GM18499 (cell line): ENCODE measurements around the gene ZNF714.
"Not testable (repeated sequence)": the region's sequence is repeated elsewhere in the genome, so short reads cannot be mapped to it uniquely, and the experiment has no call there.

Source experiments
- ATAC-seq: cut with Tn5 transposase; IDR thresholded peaks from one replicate; pipeline ENCODE4 v1.9.1; 2021; ENCODE audit warnings: moderate number of reproducible peaks; ENCODE audit not compliant: insufficient read depth, unreplicated experiment

ZNF714 gene

DNA sequence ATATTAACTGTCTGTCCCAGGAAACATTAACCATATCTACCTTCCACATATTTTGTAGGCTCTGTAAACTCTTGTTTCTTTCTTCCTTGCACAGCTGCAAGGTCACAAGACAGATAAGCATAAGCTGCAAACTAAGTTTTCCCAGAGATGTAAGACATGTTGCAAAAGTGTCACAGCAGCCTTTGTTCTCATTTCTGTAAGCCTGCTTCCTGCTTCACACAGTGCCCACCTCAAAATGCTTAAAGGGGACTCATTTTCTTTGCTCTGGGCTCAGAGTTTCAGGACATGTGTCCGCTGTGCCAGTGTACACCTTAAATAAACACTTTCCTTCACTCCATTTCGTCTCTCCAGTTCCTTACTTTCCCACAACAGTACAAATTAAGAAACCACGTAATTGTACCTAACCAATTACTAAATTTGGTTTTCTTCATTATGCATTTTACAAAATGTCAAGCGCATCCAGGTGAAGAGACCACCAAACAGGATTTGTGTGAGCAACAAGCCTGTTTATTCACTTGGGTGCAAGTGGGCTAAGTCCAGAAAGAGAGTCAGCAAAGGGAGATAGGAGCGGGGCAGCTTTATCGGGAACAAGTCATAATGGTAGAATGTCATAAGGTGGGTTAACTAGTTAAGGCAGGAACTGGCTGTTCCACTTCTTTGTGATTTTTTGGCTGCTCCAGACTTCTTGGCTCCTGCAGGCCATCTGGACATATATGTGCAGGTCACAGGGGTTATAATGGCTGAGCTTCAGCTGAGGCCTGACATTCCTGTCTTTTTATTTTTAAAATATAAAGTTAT is 47.1 kb downstream of the ZNF714 start:
- ATAC-seq = no peak

DNA sequence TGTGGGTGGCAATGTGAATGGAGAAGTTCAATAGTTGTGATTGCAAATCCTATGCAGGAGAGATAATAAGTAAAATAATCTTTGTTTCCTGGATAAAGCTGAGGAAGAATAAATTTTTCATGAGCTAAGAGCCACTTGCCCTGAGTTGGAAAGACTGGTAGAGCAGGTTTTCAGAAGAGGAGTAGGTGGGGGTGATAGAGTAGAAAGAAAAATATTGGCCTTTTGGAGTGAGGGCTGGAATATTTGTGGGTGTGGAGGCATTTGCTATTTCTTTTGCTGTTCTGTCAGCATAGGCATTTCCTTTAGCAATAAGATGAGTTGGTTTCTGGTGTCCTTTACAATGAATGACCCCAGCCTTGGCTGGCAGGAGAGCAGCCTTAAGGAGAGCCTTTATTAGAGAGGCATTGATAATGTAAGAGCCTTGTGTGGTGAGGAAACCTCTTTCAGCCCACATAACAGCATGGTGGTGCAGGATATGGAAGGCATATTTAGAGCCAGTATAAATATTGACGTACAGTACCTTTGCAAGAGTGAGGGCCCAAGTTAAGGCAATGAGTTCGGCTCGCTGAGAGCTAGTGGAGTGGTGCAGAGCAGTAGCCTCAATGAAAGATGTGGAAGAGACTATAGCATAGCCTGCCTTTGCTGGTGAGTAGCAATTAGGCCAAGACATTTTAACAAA is 48.2 kb downstream of the ZNF714 start:
- no peak for ATAC-seq

DNA sequence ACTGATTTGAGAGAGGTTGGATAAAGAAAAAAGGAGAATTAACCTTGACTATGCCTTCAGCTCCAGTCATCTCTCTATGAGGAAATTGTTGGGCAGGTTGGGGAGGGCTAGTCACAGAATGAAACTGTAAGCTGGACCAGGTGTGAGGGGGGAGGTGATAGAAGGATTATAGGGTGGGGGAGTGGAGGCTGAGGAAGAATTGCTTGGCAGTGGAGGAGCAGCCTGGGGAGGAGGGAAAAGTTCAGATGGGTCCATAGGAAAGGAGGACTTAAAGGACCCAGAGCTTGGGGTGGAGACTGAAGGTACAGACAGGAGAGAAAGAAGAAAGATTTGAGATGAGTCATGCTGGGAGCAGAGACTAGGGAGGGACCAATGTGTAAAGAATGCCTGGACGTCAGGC is 51.6 kb downstream of the ZNF714 start:
- ATAC-seq = no peak

DNA sequence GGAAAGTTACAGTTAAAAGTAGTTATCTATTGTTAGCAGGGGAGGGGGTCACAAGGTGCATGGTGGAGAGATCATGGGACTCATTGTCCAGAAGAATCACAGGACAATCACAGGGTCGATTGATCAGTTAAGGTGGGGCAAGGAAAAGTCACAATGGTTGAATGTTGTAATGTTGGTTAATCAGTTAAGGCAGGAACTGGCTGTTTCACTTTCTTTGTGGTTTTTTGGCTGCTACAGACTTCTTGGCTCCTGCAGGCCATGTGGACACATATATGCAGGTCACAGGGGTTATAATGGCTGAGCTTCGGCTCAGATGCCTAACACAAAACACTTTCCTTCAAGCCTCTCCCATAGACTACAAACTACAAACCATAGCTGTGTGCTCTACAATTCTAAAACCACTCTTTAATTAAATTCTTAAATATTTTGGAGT is 52.9 kb downstream of the ZNF714 start:
- no peak for ATAC-seq

DNA sequence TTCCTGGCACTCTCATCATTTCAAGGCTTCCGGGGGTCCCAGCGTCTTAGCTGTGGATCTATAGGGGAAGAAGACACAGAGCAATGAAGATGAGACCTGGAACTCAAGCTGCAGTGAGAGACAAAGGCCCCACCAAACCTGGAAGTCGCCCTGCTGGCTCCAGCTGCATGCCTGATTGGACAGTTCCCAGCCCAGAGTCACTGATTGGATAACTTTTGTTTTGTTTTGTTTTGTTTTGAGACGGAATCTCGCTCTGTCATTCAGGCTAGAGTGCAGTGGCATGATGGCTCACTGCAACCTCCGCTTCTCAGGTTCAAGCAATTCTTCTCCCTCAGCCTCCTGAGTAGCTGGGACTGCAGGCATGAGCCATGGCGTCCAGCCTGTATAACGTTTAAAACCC is 53.4 kb downstream of the ZNF714 start:
- no peak for ATAC-seq

DNA sequence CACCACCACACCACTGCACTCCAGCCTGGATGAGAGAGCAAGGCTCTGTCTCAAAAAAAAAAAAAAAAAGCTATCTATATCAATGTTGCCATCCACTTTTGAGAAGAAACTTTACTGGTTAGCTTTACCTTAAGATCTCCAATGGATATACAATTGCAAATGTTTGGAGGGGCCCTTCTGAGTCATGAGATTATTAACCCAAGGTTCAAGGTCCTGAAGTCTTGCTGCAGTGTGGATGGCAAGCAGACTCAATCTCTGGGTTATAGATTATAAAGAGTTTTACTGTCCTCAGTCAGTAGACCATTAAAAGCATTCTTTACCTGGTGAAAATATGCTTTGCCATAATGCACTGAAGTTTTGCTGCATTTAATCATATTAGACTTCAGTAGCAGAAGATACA is 56.1 kb downstream of the ZNF714 start:
- ATAC-seq = no peak

DNA sequence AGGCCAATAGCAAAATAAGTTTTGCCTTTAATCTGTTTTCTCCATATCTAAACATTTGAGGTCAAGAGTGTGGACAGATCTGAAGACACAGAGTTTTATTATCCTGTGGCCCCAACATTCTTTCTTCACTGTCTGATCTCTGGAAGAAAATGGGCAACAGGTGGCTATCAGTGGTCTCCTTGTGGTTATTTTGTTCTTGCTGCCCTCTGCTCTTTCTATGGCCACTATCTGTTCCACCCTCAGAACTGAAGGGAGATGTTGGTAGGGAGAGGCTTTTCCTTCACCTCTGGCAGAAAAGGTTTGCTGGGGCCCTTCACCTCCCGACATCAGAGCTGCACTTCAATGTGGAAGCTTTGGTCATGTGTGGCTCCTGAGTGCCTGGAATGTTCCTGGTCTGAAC is 59.0 kb downstream of the ZNF714 start:
- not testable (repeated sequence) for ATAC-seq

DNA sequence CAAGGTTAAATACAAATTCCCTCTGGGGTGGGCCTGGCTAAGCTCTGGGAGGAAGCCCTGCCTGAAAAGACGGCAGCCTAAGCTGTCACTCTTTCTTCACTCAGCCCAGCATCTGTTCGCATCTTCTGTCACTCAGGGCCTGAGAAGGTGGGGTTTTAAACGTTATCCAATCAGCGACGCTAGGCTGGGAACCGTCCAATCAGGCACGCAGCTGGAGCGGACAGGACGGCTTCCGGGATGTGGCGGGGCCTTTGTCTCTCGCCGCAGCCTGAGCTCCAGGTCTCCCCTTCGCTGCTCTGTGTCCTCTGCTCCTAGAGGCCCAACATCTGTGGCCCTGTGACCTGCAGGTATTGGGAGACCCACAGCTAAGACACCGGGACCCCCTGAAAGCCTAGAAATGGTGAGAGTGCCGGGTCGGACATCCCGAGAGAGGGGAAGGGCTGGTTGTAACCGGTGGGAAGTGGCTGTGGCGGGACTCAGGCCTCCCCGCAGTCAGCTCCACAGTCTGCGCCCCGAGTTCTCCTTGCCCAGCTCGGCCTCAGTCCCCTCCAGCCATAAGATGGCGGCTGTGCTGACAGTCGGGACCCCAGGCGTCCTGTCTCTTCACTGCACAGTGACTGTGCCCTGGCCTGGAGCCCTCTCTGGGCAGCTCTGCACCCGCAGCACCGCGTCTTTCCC is 59.9 kb downstream of the ZNF714 start, which contains the start of gene ZNF431:
TSS of gene ZNF431 (plus strand) at position 254 of the 678 bp plus-strand sequence. CDS start at position 398, 144 bp downstream.
- peak; percentile 98 for ATAC-seq

DNA sequence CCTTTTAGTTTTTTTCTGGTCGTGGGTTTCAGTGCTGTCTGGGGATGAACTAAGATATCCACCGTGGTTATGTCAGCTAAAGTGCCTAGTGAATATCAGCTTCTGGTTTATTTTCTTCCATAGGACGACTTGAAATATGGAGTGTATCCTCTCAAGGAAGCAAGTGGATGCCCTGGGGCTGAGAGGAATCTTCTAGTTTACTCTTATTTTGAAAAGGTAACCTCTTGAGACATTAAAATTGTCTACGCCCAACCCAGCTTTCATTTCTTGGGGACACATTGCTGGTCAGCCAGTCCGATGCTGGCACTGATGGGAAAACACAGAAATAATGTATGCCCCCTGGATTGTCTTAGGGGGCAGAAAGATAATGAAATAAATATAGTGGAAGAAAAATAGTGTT is 61.4 kb downstream of the ZNF714 start:
- ATAC-seq = no peak

DNA sequence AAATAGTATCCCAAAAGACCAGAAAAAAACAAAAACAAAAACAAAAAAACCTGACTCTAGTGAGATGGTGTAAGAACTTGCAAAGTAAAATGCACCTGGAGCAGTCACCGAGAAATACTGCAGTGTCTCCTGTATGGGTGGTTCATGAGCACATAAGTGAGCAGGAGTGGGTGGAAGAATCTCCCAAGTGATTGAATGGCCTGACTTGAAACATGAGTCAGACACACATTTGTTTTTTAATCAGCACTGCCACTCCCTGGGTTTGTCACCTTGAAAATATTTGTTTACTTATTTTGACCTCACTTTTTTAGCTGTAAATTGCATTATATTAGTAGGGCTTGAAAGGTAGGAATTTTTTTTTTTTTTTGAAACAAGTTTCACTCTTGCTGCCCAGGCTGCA is 61.9 kb downstream of the ZNF714 start:
- no peak for ATAC-seq

DNA sequence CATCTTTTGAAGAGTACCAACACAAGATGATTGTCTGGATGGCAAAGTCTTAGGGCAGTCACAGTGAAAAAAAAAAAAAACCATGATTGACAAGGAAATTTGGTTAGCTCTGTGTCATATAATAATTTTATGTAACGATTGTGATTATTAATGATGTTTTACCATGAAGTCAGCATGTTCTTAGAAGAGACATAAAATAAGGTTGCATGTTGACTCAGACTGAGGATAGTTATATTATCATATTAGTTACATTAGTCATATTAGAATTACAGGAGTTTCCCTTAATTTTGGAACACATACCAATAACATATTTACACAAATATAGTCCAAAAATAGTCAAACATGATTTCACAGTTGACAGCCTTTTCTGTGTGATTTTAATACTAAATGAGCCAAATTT is 65.5 kb downstream of the ZNF714 start:
- no peak for ATAC-seq

DNA sequence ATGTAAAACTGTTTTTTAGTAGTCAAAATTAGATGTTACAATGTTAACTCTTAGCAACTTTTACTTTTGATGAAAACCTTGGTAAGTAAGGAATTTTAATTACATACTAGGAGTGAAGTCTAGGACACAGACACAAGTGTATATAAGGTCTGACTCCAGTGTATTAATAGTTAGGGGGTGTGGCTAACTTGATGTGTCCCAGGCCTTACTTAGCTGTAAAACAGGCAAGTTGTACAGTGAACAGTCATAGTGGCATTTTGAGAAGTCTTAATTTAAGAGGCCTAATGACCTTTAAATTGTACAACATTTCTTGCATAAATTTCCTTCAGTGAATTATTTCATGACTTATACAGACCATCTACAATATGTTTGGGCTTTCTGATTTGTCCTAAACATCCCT is 66.7 kb downstream of the ZNF714 start:
- no peak for ATAC-seq

DNA sequence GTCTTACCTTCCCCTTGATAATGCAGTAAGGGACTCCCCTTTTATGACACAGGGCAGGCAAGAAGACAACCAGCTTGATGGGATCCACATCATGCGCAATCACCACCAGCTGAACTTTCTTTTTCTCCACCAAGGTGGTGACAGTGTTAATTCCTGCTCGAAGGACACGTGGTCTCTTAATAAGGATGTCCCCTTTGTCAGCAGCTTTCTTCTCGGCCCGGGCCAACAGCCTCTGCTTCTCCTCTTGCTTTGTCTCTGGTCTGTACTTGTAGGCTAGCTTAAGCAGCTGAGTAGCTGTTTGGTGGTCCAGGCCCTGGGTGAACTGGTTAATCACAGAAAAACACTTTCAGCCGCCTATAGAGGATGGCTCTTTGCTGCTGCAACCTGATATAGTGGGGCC is 67.9 kb downstream of the ZNF714 start:
- ATAC-seq = no peak

DNA sequence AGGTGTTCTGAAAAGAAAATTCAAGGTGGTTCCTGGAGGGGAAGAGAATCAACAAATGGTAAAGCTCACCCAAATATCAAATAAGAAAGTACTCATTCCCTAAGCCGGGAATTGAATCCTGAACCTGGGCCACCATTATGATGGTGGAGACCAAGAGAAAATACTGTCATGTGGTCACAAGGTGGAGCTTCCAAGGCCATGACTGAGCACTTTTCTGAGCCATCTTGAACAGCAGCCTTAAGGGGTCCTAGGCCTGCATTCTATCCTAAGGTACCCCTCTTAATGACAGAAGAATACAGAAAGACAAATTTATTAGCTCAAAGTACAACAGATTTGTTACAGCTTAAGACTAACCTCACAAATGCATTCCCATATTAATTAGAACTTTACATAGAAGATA is 69.5 kb downstream of the ZNF714 start:
- ATAC-seq = no peak

DNA sequence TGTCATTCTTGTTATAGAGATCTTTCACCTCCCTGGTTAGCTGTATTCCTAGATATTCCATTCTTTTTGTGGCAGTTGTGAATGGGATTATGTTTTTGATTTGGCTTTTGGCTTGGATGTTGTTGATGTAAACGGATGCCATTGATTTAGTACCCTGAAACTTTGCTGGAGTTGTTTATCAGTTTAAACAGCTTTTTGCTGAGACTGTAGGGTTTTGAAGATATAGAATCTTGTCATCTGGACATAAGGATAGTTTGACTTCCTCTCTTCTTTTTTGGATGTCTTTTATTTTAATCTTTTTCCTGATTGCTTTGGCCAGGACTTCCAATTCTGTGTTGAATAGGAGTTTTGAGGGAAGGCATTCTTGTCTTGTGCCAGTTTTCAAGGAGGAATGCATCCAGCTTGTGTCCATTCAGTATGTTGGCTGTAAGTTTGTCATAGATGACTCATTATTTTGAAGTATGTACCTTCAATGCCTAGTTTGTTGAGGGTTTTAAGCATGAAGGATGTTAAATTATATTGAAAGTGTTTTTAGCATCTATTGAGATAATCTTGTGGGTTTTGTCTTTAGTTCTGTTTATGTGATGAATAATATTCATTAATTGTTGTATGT is 76.6 kb downstream of the ZNF714 start:
- ATAC-seq = no peak

DNA sequence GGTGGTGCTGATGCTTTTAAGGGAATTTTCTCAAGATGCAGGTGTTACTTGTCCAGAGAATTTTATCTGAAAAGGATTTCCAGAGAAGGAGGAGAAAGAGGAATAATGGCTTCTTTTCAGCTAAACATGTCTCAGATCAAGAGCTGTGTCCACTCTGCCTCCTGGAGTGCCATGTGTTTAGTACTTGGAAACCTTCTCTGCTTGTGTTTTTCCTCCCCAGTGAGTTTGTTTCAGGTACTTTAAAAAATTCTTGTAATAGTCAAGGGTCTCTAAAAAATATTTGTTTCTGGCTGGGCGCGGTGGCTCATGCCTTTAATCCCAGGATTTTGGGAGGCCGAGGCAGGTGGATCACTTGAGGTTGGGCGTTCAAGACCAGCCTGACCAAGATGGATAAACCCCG is 82.5 kb downstream of the ZNF714 start:
- no peak for ATAC-seq

DNA sequence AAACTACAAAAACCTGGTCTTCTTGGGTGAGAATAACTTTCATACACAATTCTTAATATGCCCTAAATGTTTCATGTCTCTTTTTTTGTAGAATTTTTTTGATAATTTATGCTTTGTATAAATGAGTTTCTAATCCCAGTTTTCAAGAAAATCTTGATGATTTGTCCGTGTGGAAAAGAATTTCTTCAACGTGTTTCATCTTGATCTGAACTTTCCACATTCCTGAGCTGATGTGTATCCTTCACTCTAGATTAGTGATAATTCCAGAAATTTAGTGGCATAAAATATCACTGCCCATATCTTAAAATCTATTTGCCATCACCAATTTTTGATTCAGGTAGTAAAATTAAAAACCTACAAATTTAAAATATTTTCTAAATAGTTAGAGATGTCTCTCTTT is 84.4 kb downstream of the ZNF714 start:
- ATAC-seq = no peak
